ENCODE results near the gene ARID1B.

- TF ChIP-seq POLR2A (IDR thresholded peaks at IDR 0.05) (no peak), CTCF (IDR thresholded peaks at IDR 0.05) (no peak), POLR2AphosphoS5 (IDR thresholded peaks at IDR 0.05) (no peak)
Observed at GRCh38 chr6:157095084-157095483, 317.9 kb downstream of the ARID1B start.

Measured in prostate gland (tissue), 2 donors.